ENCODE results near the gene FOXC2.

FOXC2 gene

DNA sequence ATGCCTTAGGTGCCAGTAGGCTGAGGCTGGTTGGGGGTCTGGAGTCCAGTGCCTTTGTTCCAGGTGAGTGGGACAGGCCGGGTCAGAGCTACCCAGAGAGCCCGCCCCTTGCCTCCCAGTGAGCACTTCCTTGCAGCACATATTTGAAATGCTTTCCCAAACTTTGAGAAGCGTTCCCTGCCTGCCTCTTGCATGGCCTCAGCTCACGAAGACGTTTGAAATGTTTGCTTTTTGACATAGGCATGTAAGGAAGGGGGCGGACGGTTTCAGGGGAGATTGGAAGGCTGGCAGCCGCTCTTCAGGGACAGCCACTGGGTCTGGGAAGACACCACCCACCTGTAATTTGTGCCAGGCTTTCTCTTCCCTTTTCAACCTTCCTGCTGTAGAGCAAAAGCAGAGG is 6.6 kb downstream of the FOXC2 start:
- no peaks in the 10 kb centered on the region for H3K9me3 ChIP-seq
- H3K27ac ChIP-seq = peak overlapping the region; percentile 95 to 97
- no peak for DNase-seq
- intact Hi-C loops (cut with DNase I; ENCODE audit: low total_unique reads) = no loop called here
- no peak for TF ChIP-seq CTCF (IDR thresholded peaks at IDR 0.05)
- H3K4me1 ChIP-seq = peaks cover 0 to 53% (median 46%) of the 10 kb centered on the region in 4 donors
- no peaks in the 10 kb centered on the region for H3K27me3 ChIP-seq
- H3K36me3 ChIP-seq = peaks cover 0 to 5% (median 0%) of the 10 kb centered on the region in 3 donors
- H3K4me3 ChIP-seq = peak overlapping the region; percentile 81 to 86

DNA sequence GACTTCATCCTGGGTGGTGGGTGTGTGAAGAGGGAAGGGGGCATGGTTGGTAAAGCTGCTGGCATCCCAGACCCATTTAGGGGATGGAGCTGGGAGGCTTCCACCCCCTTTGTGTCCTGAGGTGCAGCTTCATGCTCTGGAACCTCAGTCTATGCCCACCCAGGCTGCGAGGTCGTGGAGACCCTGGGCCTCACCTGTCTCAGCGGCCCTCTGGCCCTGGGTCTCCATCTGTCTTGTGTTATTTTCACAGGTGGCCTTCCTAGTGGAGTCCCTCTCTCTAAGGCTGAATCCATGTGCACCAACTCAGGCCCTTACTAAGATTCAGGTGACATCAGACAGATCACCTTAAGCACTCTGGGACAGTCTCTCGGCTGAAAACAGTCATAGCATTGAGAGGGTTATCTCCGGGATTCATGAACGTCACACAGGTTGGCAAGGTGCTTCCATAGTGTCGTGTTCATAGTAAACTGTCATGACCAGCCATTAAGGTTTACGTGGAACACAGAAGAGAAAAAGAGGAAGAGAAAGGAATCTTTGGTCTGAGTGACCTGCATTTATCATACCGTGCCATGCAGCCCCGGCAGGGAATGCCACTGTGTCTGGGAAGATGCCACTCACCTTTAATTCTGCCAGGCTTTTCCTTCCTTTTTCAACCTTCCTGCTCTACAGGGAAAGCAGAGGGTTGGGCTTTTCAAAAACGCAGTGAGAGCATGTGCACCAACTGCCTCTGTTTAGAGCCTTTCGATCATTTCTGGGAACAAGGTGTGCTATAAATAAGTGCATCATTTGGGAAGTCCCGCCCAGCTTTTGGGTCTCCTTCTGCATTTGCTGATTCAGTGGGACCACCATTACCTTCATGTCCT is 7.2 kb downstream of the FOXC2 start:
- peak in 1 of 2 donors; percentile 57 for DNase-seq
- TF ChIP-seq CTCF (IDR thresholded peaks at IDR 0.05) = no peak
- Histone ChIP-seq H3K27ac (peak overlapping the region; percentile 95 to 97), H3K4me3 (peak overlapping the region; percentile 81 to 86), H3K4me1 (peaks cover 0 to 60% (median 49%) of the 10 kb centered on the region in 4 donors), H3K9me3 (no peaks in the 10 kb centered on the region), H3K36me3 (peaks cover 0 to 1% (median 0%) of the 10 kb centered on the region in 3 donors), H3K27me3 (no peaks in the 10 kb centered on the region)
- intact Hi-C loops (cut with DNase I; ENCODE audit: low total_unique reads) = no loop called here

DNA sequence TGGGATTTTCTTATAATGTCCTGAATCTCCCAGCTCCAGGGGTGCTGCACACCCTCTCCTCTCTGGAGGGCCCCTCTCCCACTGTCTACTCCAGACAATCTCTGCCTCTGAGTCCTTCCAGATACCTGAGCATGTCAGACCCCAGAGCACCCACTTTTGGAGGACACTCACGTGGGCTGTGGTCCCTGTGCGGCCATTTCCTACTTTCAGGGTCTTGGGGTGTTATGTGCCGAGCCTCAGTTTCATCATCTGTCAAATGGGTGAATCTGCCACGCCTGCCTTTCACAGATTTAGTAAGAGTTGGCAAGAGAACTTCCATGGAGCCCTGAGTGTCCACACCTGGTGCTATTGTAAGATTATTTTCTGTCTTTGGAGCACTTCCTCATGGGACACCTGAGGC is 8.0 kb downstream of the FOXC2 start:
- DNase-seq = peak in 1 of 2 donors; percentile 45
- intact Hi-C loops (cut with DNase I; ENCODE audit: low total_unique reads) = loop anchor here (5.0 kb wide), 2 partner anchors 38 to 183 kb away; no protein-coding TSS in a partner anchor

DNA sequence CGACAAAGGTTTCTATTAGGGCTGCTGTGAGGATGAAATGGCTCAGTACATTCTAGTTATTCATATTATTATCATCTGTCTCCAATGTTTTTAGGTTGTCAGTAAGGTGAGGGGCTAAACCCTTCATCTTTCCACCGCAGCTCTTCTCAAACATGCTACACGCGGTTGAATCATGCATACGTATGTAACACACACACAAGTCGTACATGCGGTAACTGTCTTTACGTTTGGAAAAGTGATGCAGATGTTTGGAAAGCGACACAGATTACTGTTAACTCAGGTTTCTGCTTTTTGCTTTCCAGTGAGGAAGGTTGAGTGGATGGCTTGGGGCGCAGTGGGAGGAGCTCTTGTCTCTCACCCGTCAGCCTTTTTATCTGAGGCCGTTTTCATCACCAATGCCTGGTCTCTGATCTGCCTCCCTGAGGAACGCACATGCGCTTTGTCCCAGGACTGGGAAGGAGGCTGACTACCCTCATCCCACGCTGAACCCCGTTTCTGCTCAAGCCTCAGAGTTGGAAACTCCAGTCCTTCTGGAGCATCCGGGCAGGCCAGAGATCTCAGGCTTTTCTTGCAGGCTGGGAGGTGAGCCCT is 8.6 kb downstream of the FOXC2 start:
- Histone ChIP-seq H3K27ac (peak overlapping the region; percentile 95 to 97), H3K27me3 (no peaks in the 10 kb centered on the region), H3K4me3 (peak overlapping the region; percentile 60 to 78), H3K9me3 (no peaks in the 10 kb centered on the region), H3K36me3 (no peaks in the 10 kb centered on the region), H3K4me1 (peaks cover 0 to 73% (median 60%) of the 10 kb centered on the region in 4 donors)
- DNase-seq = no peak
- intact Hi-C loops (cut with DNase I; ENCODE audit: low total_unique reads) = loop anchor here (5.0 kb wide), 2 partner anchors 37 to 182 kb away; no protein-coding TSS in a partner anchor
- no peak for TF ChIP-seq CTCF (IDR thresholded peaks at IDR 0.05)

More for the DNA sequence above, 8.0 kb downstream of the FOXC2 start:
- Histone ChIP-seq H3K27ac (peak overlapping the region; percentile 95 to 97), H3K4me1 (peaks cover 0 to 68% (median 55%) of the 10 kb centered on the region in 4 donors), H3K27me3 (no peaks in the 10 kb centered on the region), H3K4me3 (peak overlapping the region; percentile 60 to 81), H3K36me3 (no peaks in the 10 kb centered on the region), H3K9me3 (no peaks in the 10 kb centered on the region)
- TF ChIP-seq CTCF (IDR thresholded peaks at IDR 0.05) = no peak

- peak; percentile 63 to 65 for TF ChIP-seq CTCF (IDR thresholded peaks at IDR 0.05)
- H3K36me3 ChIP-seq = no peaks in the 10 kb centered on the region
- H3K27me3 ChIP-seq = no peaks in the 10 kb centered on the region
- peak overlapping the region; percentile 95 to 97 for H3K27ac ChIP-seq
- DNase-seq = peak; percentile 89 to 94
- intact Hi-C loops (cut with DNase I; ENCODE audit: low total_unique reads) = loop anchor here (5.0 kb wide), 2 partner anchors 36 to 181 kb away; no protein-coding TSS in a partner anchor
- H3K4me1 ChIP-seq = peaks cover 0 to 81% (median 61%) of the 10 kb centered on the region in 4 donors
- H3K4me3 ChIP-seq = peak overlapping the region; percentile 60 to 78
- no peaks in the 10 kb centered on the region for H3K9me3 ChIP-seq
Observed at GRCh38 chr16:86575754-86576557, 9.3 kb downstream of the FOXC2 start.

Measured in tibial artery (tissue), 4 donors.